Measurements from ENCODE around the gene GPR15LG. TPM values are rescaled to one million over a fixed set of nuclear protein-coding genes. Genes with fewer than 3 reads are reported as not detected.

Gene GPR15LG
- total and polyA plus RNA-seq, 2 experiments from 2014 or later: not detected

GRCh38 chr10:84158061-84158460 is 15.5 kb upstream of the GPR15LG start:
- Mint-ChIP-seq H3K9me3 (peaks cover 4% of the 10 kb centered on the region; the same call in 2 of the 3 replicates), H3K36me3 (ENCODE audit: low read depth) (peaks cover 25% of the 10 kb centered on the region), H3K4me1 (peaks cover 46% of the 10 kb centered on the region), H3K27ac (no peak overlapping the region), H3K4me3 (no peak overlapping the region), H3K27me3 (ENCODE audit: insufficient read depth, low read depth, poor library complexity) (peaks cover 2% of the 10 kb centered on the region)
- Histone ChIP-seq H3K27me3 (ENCODE audit: insufficient read depth) (no peaks in the 10 kb centered on the region), H3K4me3 (no peak overlapping the region), H3K9me2 (ENCODE audit: insufficient read depth) (no peaks in the 10 kb centered on the region), H4K20me1 (replicated peaks; ENCODE audit: insufficient read depth) (no peaks in the 10 kb centered on the region), H3K4me2 (no peak overlapping the region), H3K36me3 (ENCODE audit: insufficient read depth) (peaks cover 3% of the 10 kb centered on the region; the same call in 1 of the 2 replicates), H3K4me1 (ENCODE audit: insufficient read depth) (peaks cover 31% of the 10 kb centered on the region), H3K27ac (ENCODE audit: low read depth) (no peak overlapping the region), H2AFZ (no peak overlapping the region), H3F3A (replicated peaks; ENCODE audit: low read depth) (no peaks in the 10 kb centered on the region), H3K79me2 (replicated peaks; ENCODE audit: insufficient read depth) (no peaks in the 10 kb centered on the region)
- no peak for DNase-seq (ENCODE audit: low spot score)
- ATAC-seq: no peak
- TF ChIP-seq CREB1 (CRISPR knock-in tag; IDR thresholded peaks at IDR 0.05; ENCODE audit: low read depth) (no peak), NANOG (IDR thresholded peaks at IDR 0.05; ENCODE audit: borderline replicate concordance) (no peak), POLR2AphosphoS5 (IDR thresholded peaks at IDR 0.05; ENCODE audit: low read depth) (no peak), ZNF114 (CRISPR knock-in tag; IDR thresholded peaks at IDR 0.05) (no peak), ETS1 (IDR thresholded peaks at IDR 0.05) (no peak), JUNB (IDR thresholded peaks at IDR 0.05; ENCODE audit: unreplicated experiment) (no peak), CTCF (conservative IDR thresholded peaks at IDR 0.05; ENCODE audit: low read depth in 2 of 2) (no peak), STAT1 (IDR thresholded peaks at IDR 0.05; ENCODE audit: unreplicated experiment) (no peak), EZH2phosphoT487 (IDR thresholded peaks at IDR 0.05; ENCODE audit: unreplicated experiment) (no peak), EZH2 (IDR thresholded peaks at IDR 0.05; ENCODE audit: low read depth, unreplicated experiment) (no peak), ZNF331 (CRISPR knock-in tag; IDR thresholded peaks at IDR 0.05; ENCODE audit: low read depth) (no peak), ZNF462 (CRISPR knock-in tag; IDR thresholded peaks at IDR 0.05) (no peak), REST (IDR thresholded peaks at IDR 0.05; ENCODE audit: unreplicated experiment) (no peak)
